HG02938 (cell line): ENCODE data around the gene RASA4.
"Not testable (repeated sequence)": the region's sequence is repeated elsewhere in the genome, so short reads cannot be mapped to it uniquely, and the experiment has no call there.

Source experiments
- ATAC-seq: cut with Tn5 transposase; IDR thresholded peaks from one replicate; pipeline ENCODE4 v1.9.1; 2021; ENCODE audit warnings: mild to moderate bottlenecking, moderate library complexity; ENCODE audit not compliant: unreplicated experiment

The RASA4 gene

DNA sequence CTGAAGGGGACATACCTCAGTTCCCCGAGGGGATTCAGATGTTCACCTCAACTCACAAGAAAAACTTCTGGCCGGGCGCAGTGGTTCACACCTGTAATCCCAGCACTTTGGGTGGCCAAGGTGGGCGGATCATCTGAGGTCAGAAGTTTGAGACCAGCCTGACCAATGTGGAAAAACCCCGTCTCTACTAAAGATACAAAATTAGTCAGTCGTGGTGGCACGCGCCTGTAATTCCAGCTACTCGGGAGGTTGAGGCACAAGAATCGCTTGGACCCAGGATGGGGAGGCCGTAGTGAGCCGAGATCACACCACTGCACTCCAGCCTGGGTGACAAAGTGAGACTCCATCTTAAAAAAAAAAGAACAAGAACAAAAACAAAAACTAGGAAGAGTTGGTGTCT, 71.3 kb downstream of the RASA4 start:
- ATAC-seq: not testable (repeated sequence)

DNA sequence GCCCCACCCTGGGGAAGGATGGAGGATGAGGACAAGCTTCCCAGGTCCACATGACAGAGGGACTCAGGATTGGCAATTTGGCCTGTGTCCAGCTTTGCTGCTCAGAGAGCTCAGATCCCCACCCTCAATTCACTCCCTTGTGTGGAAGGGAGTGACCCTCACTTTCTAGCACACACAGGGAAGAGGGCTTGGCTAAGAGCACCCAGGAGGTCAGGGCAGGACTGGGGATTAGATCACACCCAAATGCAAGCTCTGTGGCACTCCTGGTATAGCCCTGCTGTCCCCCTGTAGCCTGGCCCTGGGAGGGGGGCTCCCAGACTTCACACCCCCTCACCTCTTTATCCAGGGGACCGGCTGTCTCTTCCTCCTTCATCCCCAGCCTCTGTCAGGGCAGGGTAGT, 72.2 kb downstream of the RASA4 start:
- ATAC-seq: not testable (repeated sequence)

GRCh38 chr7:102543596-102543995, 73.0 kb downstream of the RASA4 start, which contains the start of gene UPK3BL2:
Gene UPK3BL2, minus strand, starts transcription at chr7:102543696. Its CDS starts 60 bp downstream, at chr7:102543636.
- ATAC-seq: not testable (repeated sequence)

DNA sequence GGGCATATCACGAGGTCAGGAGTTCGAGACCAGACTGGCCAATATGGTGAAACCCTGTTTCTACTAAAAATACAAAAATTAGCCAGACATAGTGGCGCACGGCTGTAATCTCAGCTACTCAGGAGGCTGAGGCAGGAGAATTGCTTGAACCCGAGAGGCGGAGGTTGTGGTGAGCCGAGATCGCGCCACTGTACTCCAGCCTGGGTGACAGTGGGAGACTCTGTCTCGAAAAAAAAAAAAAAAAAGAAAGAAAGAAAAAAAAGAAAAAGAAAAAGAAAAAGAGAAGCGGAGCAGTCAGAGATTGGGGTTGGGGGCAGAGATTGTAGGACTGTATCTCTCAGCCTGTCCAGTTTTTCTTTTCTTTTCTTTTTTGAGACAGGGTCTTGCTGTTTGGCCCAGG, 73.8 kb downstream of the RASA4 start:
- ATAC-seq: not testable (repeated sequence)

GRCh38 chr7:102542083-102542482, 74.5 kb downstream of the RASA4 start:
- not testable (repeated sequence) for ATAC-seq

GRCh38 chr7:102540604-102541003, 76.0 kb downstream of the RASA4 start:
- ATAC-seq: not testable (repeated sequence)

DNA sequence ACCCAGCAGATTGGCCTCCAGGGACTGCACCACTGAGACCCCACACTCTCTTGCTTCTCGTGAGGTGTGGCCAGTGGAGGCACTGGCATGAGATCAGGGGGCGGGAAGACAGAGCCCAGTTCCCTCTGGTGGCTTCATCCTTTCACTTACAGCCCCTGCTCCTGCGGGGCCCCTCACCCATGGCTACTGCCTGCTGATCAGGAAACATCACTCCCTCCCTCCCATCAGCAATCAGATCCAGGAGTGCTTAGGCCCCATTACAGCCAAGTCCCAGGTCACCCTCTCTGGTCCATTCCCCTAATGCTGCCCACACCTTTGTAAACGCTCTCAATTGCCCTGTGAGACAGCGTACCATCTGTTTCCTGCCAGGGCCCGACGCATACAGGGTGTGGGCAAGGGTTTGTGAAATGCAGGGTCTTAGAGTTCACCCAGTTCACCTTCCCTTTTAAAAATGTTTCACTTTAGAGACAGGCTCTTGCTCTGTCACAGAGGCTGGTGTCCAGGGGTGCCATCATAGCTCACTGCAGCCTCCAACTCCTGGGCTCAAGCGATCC, 81.4 kb downstream of the RASA4 start:
- ATAC-seq: not testable (repeated sequence)

GRCh38 chr7:102532127-102532526, 84.4 kb downstream of the RASA4 start:
- ATAC-seq: not testable (repeated sequence)

- not testable (repeated sequence) for ATAC-seq
These were observed 85.0 kb downstream of the RASA4 start for GRCh38 chr7:102531583-102531982.

DNA sequence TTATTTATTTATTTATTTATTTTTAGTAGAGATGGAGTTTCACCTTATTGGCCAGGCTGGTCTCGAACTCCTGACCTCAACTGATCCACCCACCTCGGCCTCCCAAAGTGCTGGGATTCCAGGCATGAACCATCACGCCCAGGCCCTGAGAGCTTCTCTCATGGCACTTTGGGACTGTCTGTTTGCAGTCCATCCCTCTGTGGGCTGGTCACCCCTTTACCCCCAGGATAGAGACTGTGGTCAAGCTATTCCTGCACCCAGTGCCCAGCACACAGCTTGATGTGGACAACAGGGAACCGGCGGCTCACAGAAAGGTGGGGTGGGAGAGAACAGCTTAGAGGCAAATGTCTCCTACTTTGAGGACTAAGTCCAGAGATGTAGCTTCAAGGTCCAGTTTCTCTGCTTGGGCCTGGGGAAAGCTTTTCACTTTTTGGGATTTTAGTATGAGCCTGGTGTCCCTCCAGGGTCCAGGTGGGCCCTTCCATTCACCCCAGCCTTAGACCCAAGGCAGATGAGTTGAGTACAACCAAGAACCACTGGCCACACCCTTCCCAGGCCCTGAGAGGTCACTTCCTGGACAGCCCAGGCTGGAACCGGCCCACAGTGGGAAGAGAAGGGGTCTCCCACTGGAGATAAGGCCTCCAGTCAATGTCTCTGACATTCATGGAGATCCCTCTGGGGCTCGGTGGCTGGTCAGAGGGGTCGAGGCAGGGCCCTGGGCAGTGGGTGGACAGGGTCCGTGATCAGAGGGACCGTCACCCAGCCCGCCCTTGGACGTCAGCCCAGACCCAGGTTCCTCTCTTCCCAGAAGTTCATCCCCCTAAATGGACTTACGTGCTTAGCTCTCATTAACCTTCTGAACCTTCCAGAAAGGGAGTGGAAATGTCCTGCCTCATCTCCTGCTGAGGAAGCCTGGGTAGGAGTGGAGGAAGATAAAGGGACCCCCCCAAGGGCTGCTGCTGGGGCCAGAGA, 88.4 kb downstream of the RASA4 start:
- not testable (repeated sequence) for ATAC-seq

DNA sequence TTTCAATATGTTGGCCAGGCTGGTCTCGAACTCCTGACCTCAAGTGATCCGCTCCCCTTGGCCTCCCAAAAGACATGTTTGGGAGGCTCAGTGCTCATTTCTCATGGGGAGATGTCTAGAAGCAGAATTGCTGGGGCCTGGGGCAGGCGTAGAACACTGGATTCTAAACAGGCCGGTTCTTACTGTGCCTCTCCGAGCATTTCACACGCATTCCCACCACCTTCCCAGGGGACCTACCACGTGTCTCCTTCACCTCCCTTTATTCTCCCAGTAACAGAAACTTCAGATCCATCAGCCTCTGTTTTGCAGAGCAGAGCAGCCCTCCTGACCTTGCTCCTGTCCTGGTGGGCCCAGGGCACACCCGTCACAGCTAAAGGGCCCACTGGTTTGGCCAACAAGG, 89.4 kb downstream of the RASA4 start:
- not testable (repeated sequence) for ATAC-seq

DNA sequence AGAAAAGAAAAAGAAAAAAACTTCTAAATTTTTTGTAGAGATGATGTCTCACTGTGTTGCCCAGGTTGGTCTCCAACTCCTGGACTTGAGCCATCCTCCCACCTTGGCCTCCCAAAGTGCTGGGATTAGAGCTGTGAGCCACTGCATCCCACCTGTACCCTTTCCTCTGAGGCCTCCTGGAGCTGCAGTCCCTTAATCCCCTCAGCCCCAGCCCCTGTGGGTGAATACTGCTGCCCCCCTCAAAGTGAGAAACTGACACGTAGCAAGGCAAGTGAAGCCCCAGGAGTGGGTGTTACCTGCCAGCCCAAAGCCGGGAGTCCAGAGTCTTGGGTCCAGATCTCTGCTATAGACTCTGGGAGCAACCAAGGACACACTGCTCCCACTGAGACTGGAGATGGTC, 91.8 kb downstream of the RASA4 start:
- not testable (repeated sequence) for ATAC-seq
